ENCODE results near the gene RGR. TPM values are rescaled to one million over a fixed set of nuclear protein-coding genes. Genes with fewer than 3 reads are reported as not detected.
"Not testable (repeated sequence)": the region's sequence is repeated elsewhere in the genome, so short reads cannot be mapped to it uniquely, and the experiment has no call there.

Gene RGR
- polyA plus RNA-seq, 1 donor: 18.9 TPM

DNA sequence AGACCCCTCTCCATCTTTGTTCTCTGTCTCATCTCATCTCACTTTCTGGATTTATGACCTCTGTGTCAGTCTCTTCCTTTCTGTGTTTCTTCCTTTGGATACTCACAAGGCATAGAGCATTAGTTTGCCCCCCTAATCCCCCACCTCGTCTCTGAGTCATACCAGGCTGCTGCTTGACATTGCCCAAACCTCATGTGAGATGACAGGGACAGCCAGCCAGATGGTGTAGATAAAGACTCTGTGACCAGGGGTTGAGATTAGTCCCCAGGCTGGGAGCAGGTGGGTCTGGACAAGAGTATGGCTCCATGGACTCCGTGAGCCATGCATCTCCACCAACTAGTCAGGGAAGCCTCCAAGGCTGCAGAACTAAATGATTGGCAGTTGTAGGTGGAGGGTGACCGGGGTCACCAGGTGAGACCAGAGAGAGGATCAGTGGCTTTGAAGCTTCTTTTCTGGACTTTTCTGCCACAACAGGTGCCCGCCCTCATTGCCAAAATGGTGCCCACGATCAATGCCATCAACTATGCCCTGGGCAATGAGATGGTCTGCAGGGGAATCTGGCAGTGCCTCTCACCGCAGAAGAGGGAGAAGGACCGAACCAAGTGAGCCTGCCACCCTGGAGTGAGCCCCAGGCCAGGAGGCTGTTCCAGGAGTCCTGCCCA, 13.3 kb downstream of the RGR start:
- no peak for DNase-seq

GRCh38 chr10:84261236-84261915, 16.5 kb downstream of the RGR start:
- DNase-seq: no peak

DNA sequence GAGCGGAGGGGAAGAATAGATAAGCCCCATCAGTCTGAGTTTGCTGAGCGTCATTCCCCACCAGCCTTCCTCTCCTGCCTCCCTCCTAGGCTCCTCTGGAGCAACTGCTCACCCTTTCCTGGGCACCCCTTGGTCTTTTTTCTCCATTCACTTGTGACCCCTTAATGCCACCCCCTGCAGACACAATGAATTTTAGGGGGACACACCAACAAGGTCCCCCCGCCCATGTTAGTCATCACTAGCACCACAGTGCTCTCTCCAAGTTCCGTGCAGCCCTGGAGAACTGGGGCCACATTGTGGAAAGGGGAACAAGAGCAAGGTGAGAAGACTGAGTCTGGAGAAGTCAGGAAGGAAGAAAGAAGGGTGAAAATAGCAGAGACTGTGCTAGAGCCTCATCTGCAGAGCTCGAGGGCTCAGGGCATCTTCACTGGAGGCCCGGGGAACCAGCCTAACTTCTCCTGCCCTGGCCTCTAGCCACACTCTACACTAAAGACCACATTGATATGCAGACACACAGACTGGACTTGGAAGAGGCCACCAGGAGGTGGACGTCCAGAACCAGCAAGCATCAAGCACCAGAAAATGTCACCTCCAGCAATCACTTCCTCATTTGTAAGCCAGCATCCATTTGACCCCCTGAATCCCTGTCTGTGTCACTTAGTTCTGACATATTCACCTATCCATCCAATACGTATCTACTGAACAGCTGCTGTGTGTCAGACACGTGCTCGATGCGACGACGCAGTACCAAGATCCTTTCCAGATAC, 17.5 kb downstream of the RGR start:
- DNase-seq: no peak

GRCh38 chr10:84263716-84264115, 18.9 kb downstream of the RGR start:
- no peak for DNase-seq

DNA sequence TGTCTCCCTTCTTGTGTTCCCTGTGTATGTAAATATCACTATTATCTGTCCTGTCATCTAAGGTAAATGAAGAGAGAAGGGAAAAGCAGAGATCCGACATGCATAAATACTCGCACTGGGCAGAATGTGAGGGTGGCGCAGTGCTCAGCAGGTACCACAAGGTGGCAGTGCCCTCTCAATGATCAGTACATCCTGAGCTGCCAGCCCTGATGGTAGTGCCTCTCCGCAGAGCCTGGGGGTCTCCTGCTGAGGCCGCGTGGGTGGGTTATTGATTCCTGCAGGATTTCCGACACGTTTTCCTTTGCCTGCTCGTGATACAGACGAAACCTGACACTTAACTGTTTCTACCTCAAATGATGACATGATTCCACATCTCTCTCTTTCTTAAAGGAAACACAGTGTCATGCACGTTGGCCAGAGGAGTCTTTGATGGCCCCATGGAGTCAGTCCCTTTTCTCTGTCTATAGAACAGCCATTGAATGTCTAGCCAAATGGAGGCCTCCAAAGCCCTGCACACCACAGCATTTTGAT, 19.8 kb downstream of the RGR start:
- peak; percentile 52 for DNase-seq

DNA sequence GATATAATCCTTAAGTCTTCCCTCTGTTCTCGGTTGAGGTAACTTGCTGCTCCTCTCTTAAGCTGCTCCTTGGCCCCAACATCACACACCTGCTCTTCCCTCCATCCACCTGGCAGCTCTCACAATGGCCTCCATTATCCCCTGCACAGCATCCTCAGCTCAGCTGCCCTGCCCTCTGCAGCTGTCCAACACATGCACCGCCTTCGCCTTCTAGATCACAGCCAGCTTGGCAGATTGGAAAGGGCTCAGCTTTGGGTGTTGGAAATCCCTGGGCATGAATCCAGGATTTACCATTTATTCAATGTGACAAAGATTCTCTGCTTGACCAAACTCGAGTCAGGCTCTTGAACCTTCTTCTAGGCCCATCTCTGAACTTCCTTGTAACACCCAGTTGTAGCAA, 20.6 kb downstream of the RGR start:
- DNase-seq: peak; percentile 26

GRCh38 chr10:84267503-84268126, 22.8 kb downstream of the RGR start:
- DNase-seq: no peak

DNA sequence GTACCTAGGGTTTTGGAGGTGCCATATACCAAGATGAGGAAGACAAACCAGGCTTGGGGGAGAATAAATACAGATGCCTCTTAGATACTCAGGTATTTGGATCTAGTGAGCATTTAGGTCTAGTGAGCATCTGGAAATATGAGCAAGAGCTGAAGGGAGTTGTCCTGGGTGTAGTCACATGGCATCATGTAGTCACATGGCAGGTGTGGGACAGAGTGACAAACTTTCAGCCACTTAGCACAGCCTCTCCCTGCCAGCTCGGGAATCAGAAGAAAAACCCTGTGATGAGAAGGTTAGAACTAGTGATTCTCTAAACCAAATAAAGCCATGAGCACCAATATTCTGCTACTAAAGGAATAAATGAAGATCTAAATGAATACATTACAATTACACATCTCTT, 24.3 kb downstream of the RGR start:
- no peak for DNase-seq

- no peak for DNase-seq
These were observed 24.9 kb downstream of the RGR start for GRCh38 chr10:84269773-84270172.

DNA sequence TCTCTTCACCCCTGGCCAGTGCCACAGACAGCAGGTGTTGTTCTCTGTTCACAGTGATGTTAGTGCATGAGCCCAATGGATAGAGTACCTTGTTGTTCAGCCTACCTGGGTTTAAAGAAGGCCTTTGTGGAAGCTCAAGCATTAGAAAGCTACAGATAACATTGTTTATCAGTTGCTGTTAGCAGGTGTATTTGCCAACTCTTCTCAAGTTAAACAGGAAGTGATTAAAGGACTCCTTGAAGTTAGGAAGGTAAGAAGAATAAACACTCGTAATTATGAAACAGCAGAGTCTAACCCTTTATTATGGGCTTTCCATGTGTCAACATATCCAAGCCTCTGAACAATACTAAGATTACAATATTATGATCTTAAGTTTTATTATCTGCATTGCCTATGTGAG, 25.9 kb downstream of the RGR start:
- DNase-seq: no peak

- DNase-seq: not testable (repeated sequence)
These were observed 35.1 kb downstream of the RGR start for GRCh38 chr10:84279876-84280475.

- no peak for DNase-seq
These were observed 41.8 kb downstream of the RGR start for GRCh38 chr10:84286695-84287094.

DNA sequence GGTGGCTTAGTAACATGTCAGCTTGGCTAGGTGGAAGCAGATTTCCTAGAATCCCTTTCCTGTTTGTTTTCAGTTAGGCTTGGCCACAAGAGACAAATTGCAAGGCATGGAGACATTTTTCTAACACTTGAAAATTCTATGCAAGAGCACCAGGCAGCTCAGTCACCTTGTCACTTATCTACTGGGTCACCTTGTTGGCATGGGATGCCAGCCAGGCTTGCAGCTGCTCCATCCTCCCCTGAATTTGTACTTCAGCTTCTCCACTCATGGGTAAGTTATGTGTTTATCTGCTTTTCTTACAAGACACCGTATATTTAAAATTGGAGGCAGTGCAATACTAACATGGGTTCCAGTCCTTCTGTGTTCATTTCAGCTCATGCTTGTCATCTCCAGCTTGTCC, 43.3 kb downstream of the RGR start:
- DNase-seq: no peak

DNA sequence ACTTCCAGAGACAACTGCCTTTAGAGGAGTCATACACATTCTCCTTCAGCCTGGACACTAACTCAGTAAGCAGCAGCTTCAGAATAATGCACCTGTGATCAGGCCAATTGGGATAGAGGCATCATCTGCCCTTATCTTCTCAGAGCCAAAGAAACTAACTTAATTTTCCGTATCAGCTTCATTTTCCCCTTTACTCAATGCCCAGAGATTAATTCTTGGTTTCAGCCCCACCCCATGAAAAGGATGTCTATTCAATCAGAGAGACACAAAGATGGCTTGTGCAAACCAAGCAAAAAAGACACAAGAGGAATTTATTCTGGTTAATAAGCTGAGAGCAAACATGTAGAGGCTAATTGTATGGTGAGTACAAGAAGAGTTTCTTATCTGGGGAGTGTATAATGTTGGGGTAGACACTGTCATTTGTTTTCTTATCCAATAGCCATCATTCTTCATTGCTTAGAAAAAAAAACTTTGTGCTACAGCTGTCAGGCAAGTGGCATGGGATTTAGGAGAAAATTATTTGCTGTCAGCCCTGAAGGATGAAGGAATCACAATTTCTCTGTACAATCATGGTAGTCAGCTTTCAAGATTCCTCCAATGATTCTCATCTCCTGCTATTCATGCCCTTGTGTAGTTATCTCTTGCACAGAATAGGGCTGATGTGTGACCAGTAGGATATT, 44.8 kb downstream of the RGR start:
- no peak for DNase-seq

GRCh38 chr10:84290235-84290634, 45.4 kb downstream of the RGR start:
- DNase-seq: no peak

GRCh38 chr10:84291384-84291783, 46.5 kb downstream of the RGR start:
- no peak for DNase-seq

GRCh38 chr10:84292502-84292901, 47.6 kb downstream of the RGR start:
- DNase-seq: no peak

DNA sequence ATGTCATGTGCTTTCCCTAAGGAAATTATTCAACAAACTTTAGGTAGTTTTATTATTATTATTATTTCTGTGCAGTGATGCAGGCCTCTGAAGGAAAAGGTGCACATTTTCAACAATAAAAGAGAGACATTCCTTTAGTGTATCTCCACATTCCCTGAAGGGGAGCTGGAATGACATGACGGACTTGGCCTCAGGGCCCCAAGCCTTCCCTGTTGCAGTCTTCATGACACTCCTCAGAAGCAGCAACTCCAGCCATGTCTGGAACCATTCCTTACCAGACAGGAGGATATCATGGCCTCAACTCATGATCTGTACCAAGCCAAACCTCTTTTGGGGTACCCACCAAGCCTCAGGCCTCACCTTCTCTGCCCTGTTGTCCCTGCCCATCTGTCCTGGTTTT, 48.3 kb downstream of the RGR start:
- DNase-seq: no peak

DNA sequence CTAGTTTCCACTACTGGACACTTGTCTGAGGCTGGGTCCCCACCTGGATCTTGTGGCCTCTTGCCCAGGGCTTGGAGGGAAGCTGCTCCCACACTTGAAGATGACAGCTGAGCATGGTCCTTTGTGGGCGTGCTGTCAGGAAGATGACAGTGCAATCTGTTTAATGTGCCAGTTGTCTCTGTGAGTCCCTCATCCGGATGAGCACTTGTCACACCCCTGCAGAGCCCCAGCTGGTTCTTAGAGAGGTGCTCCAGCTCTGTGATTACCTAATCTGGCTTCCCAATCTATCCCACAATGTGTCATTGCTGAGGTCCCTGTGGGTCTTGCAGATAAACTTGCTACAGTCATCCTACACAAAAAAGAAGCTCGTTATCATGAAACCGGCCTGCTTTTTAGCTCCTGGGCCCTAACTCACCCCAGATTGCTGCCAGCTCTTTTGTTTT, 48.7 kb downstream of the RGR start:
- no peak for DNase-seq

- no peak for DNase-seq
These were observed 50.1 kb downstream of the RGR start for GRCh38 chr10:84294766-84295447.
